Mucosa of stomach (tissue), 1 donor: Measurements from ENCODE around the gene INSL3.
A peak's percentile ranks its signal among the peaks of the same experiment; 100 is the strongest.

Experiments used
- H3K27me3 ChIP-seq: one replicate; pipeline ENCODE4 v1.7.0; 2013; ENCODE audit warnings: mild to moderate bottlenecking, low read length; ENCODE audit not compliant: control insufficient read depth, insufficient read depth
- H3K36me3 ChIP-seq: one replicate; pipeline ENCODE4 v1.7.0; 2013; ENCODE audit warnings: low read length; ENCODE audit not compliant: control insufficient read depth, insufficient read depth
- H3K4me1 ChIP-seq: one replicate; pipeline ENCODE4 v1.7.0; 2013; ENCODE audit warnings: mild to moderate bottlenecking, low read length; ENCODE audit not compliant: control insufficient read depth, insufficient read depth
- H3K4me3 ChIP-seq: one replicate; pipeline ENCODE4 v1.7.0; 2013; ENCODE audit warnings: low read length
- H3K9ac ChIP-seq: one replicate; pipeline ENCODE4 v1.7.0; 2013; ENCODE audit warnings: mild to moderate bottlenecking, low read length, moderate library complexity
- H3K9me3 ChIP-seq: one replicate; pipeline ENCODE4 v1.7.0; 2013; ENCODE audit warnings: mild to moderate bottlenecking, low read length, moderate library complexity; ENCODE audit not compliant: control insufficient read depth
- donor health status: Pancreatic carcinoma.

Gene INSL3, protein sequence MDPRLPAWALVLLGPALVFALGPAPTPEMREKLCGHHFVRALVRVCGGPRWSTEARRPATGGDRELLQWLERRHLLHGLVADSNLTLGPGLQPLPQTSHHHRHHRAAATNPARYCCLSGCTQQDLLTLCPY

DNA sequence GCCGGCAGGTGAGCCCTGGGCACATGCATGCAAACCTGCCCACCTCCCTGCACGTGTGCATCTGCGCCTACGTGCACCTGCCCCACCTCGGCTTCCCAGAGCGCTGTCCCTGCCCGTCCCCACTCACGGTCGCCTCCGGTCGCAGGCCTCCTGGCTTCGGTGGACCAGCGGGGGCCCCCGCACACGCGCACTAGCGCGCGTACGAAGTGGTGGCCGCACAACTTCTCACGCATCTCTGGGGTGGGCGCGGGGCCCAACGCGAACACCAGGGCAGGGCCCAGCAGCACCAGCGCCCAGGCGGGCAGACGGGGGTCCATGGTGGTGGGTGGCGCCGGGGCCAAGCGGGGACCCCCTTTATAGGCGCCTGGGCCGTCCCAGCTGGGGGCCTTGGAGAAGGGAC, at the start of gene INSL3:
INSL3 (minus strand) TSS at position 330 of the 400 bp plus-strand sequence; CDS start at position 317, 13 bp downstream.
- Histone ChIP-seq H3K4me1 (no peaks in the 10 kb centered on the region), H3K4me3 (no peak within 1 kb of the TSS), H3K27me3 (no peaks in the 10 kb centered on the region), H3K9me3 (no peaks in the 10 kb centered on the region), H3K9ac (no peak within 1 kb of the TSS), H3K36me3 (no peaks in the 10 kb centered on the region)

DNA sequence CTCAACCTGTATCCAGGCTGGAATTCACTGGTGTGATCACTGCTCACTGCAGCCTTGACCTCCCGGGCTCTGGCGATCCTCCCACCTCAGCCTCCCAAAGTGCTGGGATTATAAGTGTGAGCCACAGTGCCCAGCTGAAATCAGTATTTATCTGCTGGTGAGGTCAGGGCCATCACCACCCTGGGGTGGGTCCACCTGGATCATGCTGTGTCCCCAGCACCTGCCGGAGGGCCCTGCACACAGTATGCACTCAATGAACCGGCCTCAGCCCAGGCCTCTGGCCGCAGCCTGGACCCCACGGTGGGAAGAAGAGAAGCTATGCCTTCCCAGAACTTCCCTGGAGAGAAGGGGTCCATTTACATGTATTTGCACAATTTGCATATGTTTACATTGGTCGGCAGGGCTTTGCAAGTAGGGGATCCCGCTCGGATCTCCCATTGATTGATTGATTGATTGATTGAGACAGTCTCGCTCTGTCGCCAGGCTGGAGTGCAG, 47.8 kb upstream of the INSL3 start:
- Histone ChIP-seq H3K36me3 (peaks cover under 1% of the 10 kb centered on the region), H3K9me3 (no peaks in the 10 kb centered on the region), H3K4me3 (no peak overlapping the region), H3K4me1 (peaks cover 58% of the 10 kb centered on the region), H3K27me3 (peaks cover 38% of the 10 kb centered on the region), H3K9ac (no peak overlapping the region)

DNA sequence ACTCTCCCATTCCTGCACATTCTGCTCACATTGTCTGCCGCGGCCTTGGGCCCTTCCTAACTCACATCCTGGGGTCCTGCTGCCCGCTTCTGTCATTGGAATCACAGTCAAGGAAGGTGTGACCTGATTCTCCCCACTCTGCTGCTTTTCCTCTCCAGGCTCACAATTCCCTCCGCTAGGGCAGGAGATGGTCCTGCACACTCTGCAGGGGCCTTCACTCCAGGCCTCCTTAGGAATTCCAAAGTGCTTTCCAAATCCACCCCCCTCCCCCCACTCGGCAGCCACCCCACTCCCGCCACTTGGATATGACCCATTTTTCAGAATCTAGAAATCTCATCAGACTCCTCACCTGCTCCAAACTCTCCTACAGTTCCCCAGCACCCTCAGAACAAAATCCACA, 47.4 kb upstream of the INSL3 start:
- H3K9ac ChIP-seq, result no peak overlapping the region
- H3K27me3 ChIP-seq, result peaks cover 35% of the 10 kb centered on the region
- no peak overlapping the region for H3K4me3 ChIP-seq
- H3K9me3 ChIP-seq, result no peaks in the 10 kb centered on the region
- peaks cover 6% of the 10 kb centered on the region for H3K36me3 ChIP-seq
- peaks cover 60% of the 10 kb centered on the region for H3K4me1 ChIP-seq

DNA sequence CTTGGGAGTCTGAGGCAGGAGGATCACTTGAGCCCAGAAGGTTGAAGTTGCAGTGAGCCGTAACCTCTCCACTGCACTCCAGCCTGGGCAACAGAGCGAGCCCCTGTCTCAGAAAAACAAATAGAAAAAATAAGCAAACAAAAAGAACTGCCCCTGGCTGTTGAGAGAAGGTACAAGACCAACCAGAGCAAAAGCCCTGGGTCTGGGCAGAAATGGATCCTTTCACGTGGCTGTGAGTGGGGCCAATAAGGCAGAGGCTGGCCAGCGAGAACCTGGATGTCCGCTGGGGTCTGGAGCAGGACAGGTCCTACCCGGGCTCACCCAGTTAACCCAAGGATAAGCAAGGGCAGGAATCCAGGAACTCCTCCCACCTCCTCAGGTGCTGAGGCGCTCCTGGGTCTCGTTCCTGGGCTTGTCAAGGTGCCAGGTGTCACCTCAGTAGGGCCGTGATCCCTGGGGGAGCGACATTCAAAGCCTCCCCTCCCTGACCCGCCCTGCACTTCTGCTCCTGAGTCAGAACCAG, 45.7 kb upstream of the INSL3 start:
- Histone ChIP-seq H3K36me3 (peaks cover 15% of the 10 kb centered on the region), H3K9ac (peak overlapping the region; percentile 27), H3K27me3 (peaks cover 21% of the 10 kb centered on the region), H3K4me3 (no peak overlapping the region), H3K9me3 (no peaks in the 10 kb centered on the region), H3K4me1 (peaks cover 75% of the 10 kb centered on the region)

DNA sequence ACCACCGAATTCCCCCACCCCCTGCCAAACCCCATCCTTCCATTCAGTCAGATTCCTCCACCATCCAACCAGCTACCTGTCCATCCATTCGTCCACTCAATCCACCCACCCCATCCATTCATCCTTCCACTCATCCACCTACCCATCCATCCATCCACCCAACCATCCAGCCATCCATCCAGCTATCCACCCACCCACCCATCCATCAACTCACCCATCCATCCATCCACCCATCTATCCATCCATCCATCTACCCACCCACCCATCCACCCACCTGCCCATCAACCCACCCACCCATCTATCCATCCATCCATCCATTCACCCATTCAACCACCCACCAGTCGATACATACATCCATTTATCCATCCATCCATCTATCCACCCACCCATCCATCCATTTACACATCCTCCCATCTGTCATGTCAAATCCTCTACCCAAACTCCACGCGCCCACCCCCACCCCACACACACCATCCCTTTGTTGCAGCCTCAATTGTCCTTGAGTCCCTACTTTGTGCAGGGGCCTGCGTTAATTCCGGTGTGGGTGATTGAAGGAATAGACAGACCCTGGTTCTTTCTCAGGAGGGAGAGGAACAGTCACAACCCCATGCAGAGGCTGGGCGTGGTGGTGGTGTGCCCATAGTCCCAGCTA, 45.1 kb upstream of the INSL3 start:
- Histone ChIP-seq H3K9ac (peak overlapping the region; percentile 47), H3K27me3 (peaks cover 16% of the 10 kb centered on the region), H3K4me1 (peaks cover 78% of the 10 kb centered on the region)

DNA sequence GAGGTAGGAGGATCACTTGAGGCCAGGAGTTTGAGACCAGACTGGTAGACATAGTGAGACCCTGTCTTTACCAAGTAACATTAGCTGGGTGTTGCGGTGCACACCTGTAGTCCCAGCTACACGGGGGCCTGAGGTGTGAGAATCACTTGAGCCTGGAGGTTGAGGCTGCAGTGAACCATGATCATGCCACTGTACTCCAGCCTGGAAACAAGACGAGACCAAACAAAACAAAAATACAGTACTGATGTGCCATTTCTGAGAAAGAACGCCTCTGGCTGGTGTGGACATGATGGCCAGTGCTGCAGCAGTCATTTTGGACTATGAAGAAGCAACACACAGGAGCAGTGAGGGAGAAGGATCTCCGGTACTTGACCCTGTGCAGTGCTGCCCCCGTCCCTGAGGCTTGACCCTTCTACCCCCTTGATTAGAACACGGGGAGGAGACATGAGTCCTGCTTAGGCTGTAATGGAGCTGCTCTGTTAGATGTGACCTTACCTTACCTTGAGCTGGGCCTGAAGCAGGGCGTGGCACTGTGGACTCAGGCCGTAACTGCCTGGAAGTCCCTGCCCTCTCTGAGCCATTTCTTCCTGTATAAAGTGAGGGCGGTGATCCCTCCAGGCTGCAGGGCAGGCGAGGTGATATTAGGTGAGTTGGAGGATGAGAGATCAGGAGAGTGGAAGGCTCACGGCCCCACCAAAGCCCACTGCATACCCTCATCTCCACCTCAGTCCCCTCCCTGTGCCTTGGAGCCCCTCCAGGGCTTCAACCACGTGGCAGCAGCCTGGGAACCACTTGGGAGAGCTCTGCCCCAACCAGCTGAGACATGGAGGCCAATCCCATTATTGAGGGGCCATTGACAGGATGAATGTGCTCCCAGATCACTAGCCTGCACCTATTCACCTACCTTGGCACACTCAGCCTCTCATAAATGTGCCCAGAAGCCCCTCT, 44.3 kb upstream of the INSL3 start:
- Histone ChIP-seq H3K36me3 (peaks cover 23% of the 10 kb centered on the region), H3K9me3 (no peaks in the 10 kb centered on the region), H3K4me1 (peaks cover 78% of the 10 kb centered on the region), H3K9ac (peak overlapping the region; percentile 47), H3K4me3 (no peak overlapping the region), H3K27me3 (peaks cover 8% of the 10 kb centered on the region)

More for the DNA sequence above, 45.1 kb upstream of the INSL3 start:
- no peaks in the 10 kb centered on the region for H3K9me3 ChIP-seq
- H3K36me3 ChIP-seq, result peaks cover 21% of the 10 kb centered on the region
- H3K4me3 ChIP-seq, result no peak overlapping the region

DNA sequence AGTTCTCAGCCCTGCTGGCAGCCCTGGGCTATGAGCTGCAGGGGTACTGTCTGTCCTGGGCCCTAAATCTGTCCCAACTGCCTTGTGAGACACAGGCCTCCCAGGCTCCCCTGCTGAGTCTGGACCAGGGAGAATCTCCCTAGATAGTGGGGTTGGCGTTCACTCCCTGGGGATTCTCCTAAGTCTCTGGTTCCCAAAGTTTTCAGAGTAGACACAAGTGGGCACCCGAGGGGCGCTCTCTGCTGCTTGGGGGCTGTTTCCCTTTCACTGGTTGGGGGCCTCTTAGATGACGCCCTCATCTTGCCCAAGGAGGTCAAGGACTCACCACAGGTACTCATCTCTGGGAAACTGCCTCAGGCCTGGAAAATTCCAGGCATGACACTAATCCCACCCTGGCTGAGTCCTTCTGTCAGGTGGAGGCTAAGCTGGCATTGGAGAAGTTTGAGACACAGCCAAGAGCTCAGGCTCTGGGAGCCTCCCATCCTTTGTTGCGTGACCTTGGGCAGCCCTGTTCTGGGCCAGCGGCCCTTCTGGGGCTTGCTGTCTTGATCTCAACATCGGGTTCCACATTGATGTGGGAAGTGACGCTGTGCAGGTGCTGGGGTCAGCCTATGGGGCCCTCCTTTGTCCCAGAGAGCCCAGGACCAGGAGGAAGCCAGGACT, 42.3 kb upstream of the INSL3 start:
- H3K36me3 ChIP-seq, result peaks cover 23% of the 10 kb centered on the region

DNA sequence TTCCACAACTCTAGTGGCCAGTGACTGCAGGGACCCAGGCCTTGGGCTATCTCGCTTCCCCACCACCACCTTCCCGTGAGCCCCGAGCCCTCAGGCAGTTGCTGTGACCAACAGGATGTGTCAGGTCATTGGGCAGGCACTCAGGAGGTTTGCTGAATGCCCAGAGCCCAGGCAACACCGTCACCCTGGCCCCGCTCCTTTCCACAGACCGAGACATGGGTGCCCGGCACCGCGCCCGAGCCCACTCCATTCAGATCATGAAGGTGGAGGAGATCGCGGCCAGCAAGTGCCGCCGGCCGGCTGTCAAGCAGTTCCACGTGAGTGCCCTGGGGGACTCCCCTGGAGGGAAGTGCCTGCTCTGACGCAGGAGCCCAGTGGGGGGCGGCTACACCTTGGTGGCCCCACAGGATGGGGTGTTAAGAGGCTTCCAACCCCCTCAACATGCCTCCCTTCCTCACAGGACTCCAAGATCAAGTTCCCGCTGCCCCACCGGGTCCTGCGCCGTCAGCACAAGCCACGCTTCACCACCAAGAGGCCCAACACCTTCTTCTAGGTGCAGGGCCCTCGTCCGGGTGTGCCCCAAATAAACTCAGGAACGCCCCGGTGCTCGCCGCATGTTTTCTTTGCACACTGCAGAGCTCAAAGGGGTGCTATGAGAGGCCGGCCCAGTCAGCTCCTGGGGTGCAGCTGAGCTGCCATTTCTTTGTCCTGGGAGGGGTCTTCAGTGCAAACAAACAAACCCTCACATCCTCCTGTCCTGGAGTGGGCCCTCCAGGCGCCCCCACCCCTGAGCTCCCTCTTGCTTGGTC, 41.6 kb upstream of the INSL3 start:
- peaks cover 70% of the 10 kb centered on the region for H3K4me1 ChIP-seq
- H3K9ac ChIP-seq, result peak overlapping the region; percentile 90
- H3K27me3 ChIP-seq, result no peaks in the 10 kb centered on the region
- H3K4me3 ChIP-seq, result no peak overlapping the region
- no peaks in the 10 kb centered on the region for H3K9me3 ChIP-seq
- H3K36me3 ChIP-seq, result peaks cover 23% of the 10 kb centered on the region

More for the DNA sequence above, 42.3 kb upstream of the INSL3 start:
- Histone ChIP-seq H3K9ac (peak overlapping the region; percentile 57), H3K4me1 (peaks cover 70% of the 10 kb centered on the region), H3K9me3 (no peaks in the 10 kb centered on the region), H3K4me3 (no peak overlapping the region), H3K27me3 (no peaks in the 10 kb centered on the region)

DNA sequence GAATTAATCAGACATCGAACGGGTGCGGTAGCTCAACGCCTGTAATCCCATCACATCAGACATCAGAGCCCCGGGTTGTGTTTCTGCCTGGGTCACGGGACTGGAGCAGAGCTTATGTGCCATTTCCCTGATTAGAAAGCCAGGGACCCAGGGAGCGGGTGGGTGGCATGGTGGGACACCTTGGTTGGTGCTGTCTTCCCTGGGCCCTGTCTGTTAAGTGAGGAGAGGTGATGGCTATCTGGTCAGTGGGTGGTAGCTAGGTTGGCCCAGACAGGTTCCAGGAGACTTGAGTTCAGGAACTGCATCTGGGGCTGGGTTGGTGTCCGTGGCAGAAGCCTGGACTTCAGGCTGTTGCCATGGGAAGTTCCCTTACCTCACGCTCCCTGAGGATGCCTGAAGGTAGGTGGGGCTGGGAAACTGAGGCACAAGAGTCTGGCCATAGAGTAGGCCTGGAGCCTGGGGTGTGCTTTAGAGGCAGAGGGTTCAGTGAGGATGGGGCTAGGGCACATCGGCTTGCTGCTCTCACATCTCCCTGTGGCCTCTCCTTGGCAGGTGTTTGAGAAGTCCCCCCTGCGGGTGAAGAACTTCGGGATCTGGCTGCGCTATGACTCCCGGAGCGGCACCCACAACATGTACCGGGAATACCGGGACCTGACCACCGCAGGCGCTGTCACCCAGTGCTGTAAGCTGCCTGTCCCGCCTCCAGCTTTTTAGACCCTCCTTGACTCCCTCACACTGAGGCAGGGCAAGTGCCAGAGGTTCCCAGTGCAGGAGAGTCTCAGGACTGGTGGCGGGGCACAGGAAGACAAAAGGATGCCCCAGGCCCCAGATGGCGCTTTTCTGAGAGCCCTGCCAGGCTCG, 40.5 kb upstream of the INSL3 start:
- Histone ChIP-seq H3K36me3 (peaks cover 23% of the 10 kb centered on the region), H3K9ac (peak overlapping the region; percentile 90), H3K9me3 (no peaks in the 10 kb centered on the region), H3K4me3 (no peak overlapping the region), H3K27me3 (no peaks in the 10 kb centered on the region), H3K4me1 (peaks cover 62% of the 10 kb centered on the region)

DNA sequence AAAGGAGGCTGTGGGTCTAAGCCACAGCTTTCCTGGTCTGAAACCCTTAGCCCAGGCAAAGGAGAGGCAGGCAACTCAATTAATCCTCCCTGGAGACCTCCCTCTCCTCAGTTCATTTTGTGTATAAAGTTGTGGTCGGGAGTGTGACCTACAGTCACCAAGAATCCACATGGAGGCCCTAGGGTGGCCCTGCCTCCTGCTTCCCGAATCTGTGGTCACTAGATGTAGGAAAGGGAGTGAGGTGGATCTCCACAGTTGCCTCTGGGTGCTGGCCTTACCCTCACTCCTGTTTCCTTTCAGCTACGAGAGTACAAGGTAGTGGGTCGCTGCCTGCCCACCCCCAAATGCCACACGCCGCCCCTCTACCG, 39.7 kb upstream of the INSL3 start:
- H3K27me3 ChIP-seq, result no peaks in the 10 kb centered on the region
- H3K36me3 ChIP-seq, result peaks cover 23% of the 10 kb centered on the region

More for the DNA sequence above, 39.7 kb upstream of the INSL3 start:
- Histone ChIP-seq H3K9ac (peak overlapping the region; percentile 90), H3K4me1 (peaks cover 55% of the 10 kb centered on the region), H3K4me3 (peak overlapping the region; percentile 98), H3K9me3 (no peaks in the 10 kb centered on the region)
